ENCODE results near the gene SSR3. TPM values are rescaled to one million over a fixed set of nuclear protein-coding genes. Genes with fewer than 3 reads are reported as not detected.

SSR3 gene
- total RNA-seq, 2 experiments from 2014 or later, result 133 to 147 TPM

DNA sequence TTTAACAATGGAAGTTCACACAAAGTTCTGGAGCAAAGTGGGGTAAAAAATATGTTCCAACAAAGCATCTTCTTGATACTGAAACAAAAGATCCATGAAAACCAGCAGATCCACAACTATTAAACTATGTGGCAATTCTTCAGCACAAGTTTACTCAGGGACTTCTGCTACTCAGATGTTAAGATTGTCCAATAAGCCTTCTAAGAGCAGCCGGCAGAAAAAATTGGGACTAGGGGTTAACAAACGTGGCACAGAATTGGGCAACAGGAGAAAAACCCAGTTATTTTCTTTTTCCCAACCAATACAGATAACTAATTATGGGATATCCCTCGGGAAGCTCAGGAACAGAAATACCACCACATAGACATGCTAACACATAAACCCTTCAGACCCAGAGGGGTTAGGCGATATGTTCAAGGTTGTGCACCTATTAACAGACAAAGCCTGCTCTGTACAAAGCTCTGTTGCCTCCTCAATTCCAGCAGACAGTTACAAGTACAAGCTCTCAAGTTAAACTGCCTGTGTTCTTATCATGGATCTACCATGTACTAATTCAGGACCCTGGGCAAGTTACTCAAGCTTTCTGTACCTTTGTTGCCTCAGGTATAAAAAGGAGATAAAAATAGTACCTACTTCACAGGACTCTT is 6.8 kb downstream of the SSR3 start:
- Mint-ChIP-seq H3K4me3 (no peak overlapping the region), H3K27ac (no peak overlapping the region), H3K36me3 (ENCODE audit: low read depth) (peaks cover 82% of the 10 kb centered on the region), H3K4me1 (ENCODE audit: low read depth) (peaks cover 57% of the 10 kb centered on the region), H3K27me3 (ENCODE audit: low read depth) (no peaks in the 10 kb centered on the region), H3K9me3 (ENCODE audit: insufficient read depth) (no peaks in the 10 kb centered on the region)
- POLR2A ChIA-PET, result interaction anchor here (0.7 kb wide), 1 partner anchor 126 kb away, joined by 3 read pairs; the partner anchor contains the start of gene TIPARP
- ATAC-seq (no peak), DNase-seq (no peak)
- CTCF ChIA-PET, result interaction anchor here (0.7 to 1.1 kb wide), 5 partner anchors 38 to 589 kb away, joined by 3 to 4 read pairs (median 3); partner anchors contain the start of gene TIPARP

GRCh38 chr3:156547637-156548036 is 7.3 kb downstream of the SSR3 start:
- H3K9me3 Mint-ChIP-seq (ENCODE audit: insufficient read depth), result no peaks in the 10 kb centered on the region
- no peak overlapping the region for H3K4me3 Mint-ChIP-seq
- ChIA-PET CTCF (interaction anchor here (1.1 kb wide), 1 partner anchor 135 kb away, joined by 3 read pairs; no protein-coding TSS in a partner anchor), POLR2A (interaction anchor here (0.7 kb wide), 1 partner anchor 126 kb away, joined by 3 read pairs; the partner anchor contains the start of gene TIPARP)
- peaks cover 52% of the 10 kb centered on the region for H3K4me1 Mint-ChIP-seq (ENCODE audit: low read depth)
- ATAC-seq, result no peak
- H3K27me3 Mint-ChIP-seq (ENCODE audit: low read depth), result no peaks in the 10 kb centered on the region
- DNase-seq, result no peak
- peaks cover 82% of the 10 kb centered on the region for H3K36me3 Mint-ChIP-seq (ENCODE audit: low read depth)
- no peak overlapping the region for H3K27ac Mint-ChIP-seq

DNA sequence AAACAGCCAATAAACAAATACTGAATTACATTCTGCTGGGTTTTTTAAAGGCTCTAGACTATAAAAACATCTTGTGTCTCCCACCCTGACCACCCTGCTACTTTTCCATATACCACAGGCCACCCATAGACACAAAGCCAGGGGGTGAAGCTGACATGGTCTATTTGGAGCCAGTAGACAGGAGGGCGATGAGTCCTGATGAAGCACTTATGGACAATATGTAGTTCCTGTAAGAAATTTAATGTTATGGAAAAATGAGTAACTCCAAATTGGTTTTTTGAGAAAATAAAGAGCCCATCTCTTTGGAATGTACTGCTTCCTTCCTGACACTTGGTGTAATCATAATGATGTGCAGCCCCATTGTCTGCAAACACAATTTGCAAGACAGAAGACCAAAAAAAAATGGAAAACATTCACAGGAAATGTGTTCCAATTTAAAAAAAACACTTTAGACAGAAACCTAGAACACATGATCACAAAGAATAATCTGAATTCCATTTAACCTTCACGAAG is 11.8 kb downstream of the SSR3 start:
- no peaks in the 10 kb centered on the region for H3K9me3 Mint-ChIP-seq (ENCODE audit: insufficient read depth)
- POLR2A ChIA-PET, result interaction anchor here (0.7 to 1.4 kb wide), 3 partner anchors 11 to 553 kb away, joined by 3 to 7 read pairs (median 3); partner anchors contain the start of gene SSR3
- no peaks in the 10 kb centered on the region for H3K27me3 Mint-ChIP-seq (ENCODE audit: low read depth)
- peak overlapping the region; percentile 3 for H3K27ac Mint-ChIP-seq
- peaks cover 21% of the 10 kb centered on the region for H3K4me1 Mint-ChIP-seq (ENCODE audit: low read depth)
- H3K4me3 Mint-ChIP-seq, result no peak overlapping the region
- CTCF ChIA-PET, result interaction anchor here (0.6 to 4.0 kb wide), 13 partner anchors 8 to 594 kb away, joined by 3 to 23 read pairs (median 4); partner anchors contain the start of gene SSR3
- peaks cover 63% of the 10 kb centered on the region for H3K36me3 Mint-ChIP-seq (ENCODE audit: low read depth)
- DNase-seq (no peak), ATAC-seq (no peak)

DNA sequence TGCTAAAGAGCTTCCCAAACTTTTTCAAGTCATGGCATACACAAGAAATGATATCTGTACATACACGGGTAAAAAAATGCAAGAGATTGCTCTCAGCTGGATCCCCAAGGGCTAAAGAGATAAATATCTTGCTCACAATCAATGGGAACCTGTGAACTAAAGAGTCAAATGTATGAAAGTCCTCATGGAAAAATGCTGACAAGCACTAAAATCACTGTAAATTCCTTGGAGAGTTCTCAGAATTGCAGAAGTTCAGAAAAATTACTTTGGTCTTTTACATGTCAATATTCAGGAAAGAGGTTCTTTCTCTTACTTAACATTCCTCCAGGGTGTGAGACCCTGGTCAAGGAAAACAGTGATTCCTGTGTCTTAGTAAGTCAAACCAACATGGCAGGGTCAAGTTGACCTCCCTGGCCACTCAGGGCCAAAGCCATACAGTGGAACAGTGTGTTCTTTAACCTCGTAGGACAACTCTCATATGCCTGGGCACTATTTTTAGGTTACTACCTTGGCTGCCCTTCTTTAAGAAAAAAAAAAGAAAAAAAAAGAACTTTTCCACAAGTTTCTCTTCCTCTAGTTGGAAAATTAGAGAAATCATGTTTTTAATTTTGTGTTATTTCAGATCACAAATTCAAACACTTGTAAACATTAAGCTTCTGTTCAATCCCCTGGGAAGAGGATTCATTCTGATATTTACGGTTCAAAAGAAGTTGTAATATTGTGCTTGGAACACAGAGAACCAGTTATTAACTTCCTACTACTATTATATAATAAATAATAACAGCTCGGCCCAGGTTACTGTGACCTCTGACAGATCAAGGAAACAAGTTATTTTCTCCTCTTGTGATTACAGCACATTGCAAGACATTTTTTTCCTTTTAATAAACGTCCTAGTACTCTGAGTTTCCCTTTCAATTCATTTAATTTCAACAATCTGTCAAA is 12.5 kb downstream of the SSR3 start:
- Mint-ChIP-seq H3K9me3 (ENCODE audit: insufficient read depth) (no peaks in the 10 kb centered on the region), H3K4me3 (no peak overlapping the region), H3K27me3 (ENCODE audit: low read depth) (no peaks in the 10 kb centered on the region), H3K4me1 (ENCODE audit: low read depth) (peaks cover 19% of the 10 kb centered on the region), H3K36me3 (ENCODE audit: low read depth) (peaks cover 56% of the 10 kb centered on the region), H3K27ac (peak overlapping the region; percentile 3)
- POLR2A ChIA-PET, result interaction anchor here (0.7 kb wide), 1 partner anchor 68 kb away, joined by 3 read pairs; no protein-coding TSS in a partner anchor
- CTCF ChIA-PET, result interaction anchor here (1.2 to 4.0 kb wide), 10 partner anchors 9 to 595 kb away, joined by 4 to 24 read pairs (median 8); partner anchors contain the start of genes SSR3 and TIPARP
- DNase-seq (no peak), ATAC-seq (no peak)

GRCh38 chr3:156539802-156540201 is 15.1 kb downstream of the SSR3 start:
- H3K27ac Mint-ChIP-seq, result no peak overlapping the region
- POLR2A ChIA-PET, result no interaction called here

DNA sequence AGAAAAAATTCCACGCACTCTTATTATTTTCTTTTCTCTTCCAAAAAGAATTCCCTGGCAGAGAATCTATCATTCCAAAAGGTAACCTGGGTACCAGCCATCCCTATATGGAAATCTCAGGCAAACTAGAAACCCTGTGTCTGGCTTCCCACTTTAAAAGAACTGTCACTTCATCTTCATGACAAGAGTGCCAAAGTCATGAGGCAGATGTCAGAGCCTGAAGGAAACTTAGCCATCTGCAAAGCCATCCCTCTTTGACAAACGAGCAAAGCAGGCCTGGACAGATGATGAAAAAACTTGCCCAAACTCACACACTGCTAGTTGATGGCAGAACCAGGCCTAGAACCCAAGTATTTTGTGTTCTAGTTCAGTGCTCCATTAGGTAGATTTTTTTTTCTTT is 15.9 kb downstream of the SSR3 start:
- H3K36me3 Mint-ChIP-seq (ENCODE audit: low read depth), result peaks cover 37% of the 10 kb centered on the region

More at GRCh38 chr3:156539802-156540201, 15.1 kb downstream of the SSR3 start:
- ATAC-seq (no peak), DNase-seq (no peak)
- Mint-ChIP-seq H3K36me3 (ENCODE audit: low read depth) (peaks cover 39% of the 10 kb centered on the region), H3K4me3 (no peak overlapping the region), H3K9me3 (ENCODE audit: insufficient read depth) (no peaks in the 10 kb centered on the region), H3K27me3 (ENCODE audit: low read depth) (no peaks in the 10 kb centered on the region), H3K4me1 (ENCODE audit: low read depth) (peaks cover 13% of the 10 kb centered on the region)
- CTCF ChIA-PET, result interaction anchor here (1.9 to 3.3 kb wide), 4 partner anchors 9 to 388 kb away, joined by 5 to 24 read pairs (median 10); partner anchors contain the start of gene SSR3

GRCh38 chr3:156536524-156537316 is 18.2 kb downstream of the SSR3 start:
- H3K27me3 Mint-ChIP-seq (ENCODE audit: low read depth), result no peaks in the 10 kb centered on the region
- H3K4me1 Mint-ChIP-seq (ENCODE audit: low read depth), result peaks cover 9% of the 10 kb centered on the region
- no peak overlapping the region for H3K27ac Mint-ChIP-seq
- CTCF ChIA-PET, result interaction anchor here (1.0 to 1.3 kb wide), 2 partner anchors 29 to 599 kb away, joined by 3 read pairs; no protein-coding TSS in a partner anchor
- DNase-seq (no peak), ATAC-seq (no peak)
- POLR2A ChIA-PET, result interaction anchor here (0.6 kb wide), 1 partner anchor 79 kb away, joined by 3 read pairs; no protein-coding TSS in a partner anchor
- H3K4me3 Mint-ChIP-seq, result no peak overlapping the region
- H3K9me3 Mint-ChIP-seq (ENCODE audit: insufficient read depth), result no peaks in the 10 kb centered on the region
- peaks cover 22% of the 10 kb centered on the region for H3K36me3 Mint-ChIP-seq (ENCODE audit: low read depth)

More for the DNA sequence above, 15.9 kb downstream of the SSR3 start:
- Mint-ChIP-seq H3K27ac (no peak overlapping the region), H3K4me1 (ENCODE audit: low read depth) (peaks cover 11% of the 10 kb centered on the region), H3K9me3 (ENCODE audit: insufficient read depth) (no peaks in the 10 kb centered on the region), H3K4me3 (no peak overlapping the region), H3K27me3 (ENCODE audit: low read depth) (no peaks in the 10 kb centered on the region)
- POLR2A ChIA-PET, result no interaction called here
- no peak for ATAC-seq
- CTCF ChIA-PET, result interaction anchor here (2.5 kb wide), 1 partner anchor 387 kb away, joined by 7 read pairs; no protein-coding TSS in a partner anchor
- DNase-seq, result no peak

- peaks cover 18% of the 10 kb centered on the region for H3K36me3 Mint-ChIP-seq (ENCODE audit: low read depth)
- ChIA-PET CTCF (interaction anchor here (0.7 to 1.7 kb wide), 4 partner anchors 12 to 166 kb away, joined by 3 to 6 read pairs (median 3); no protein-coding TSS in a partner anchor), POLR2A (interaction anchor here (0.6 kb wide), 2 partner anchors 80 to 129 kb away, joined by 3 read pairs; no protein-coding TSS in a partner anchor)
- no peak overlapping the region for H3K4me3 Mint-ChIP-seq
- ATAC-seq, result no peak
- DNase-seq, result no peak
- H3K27me3 Mint-ChIP-seq (ENCODE audit: low read depth), result no peaks in the 10 kb centered on the region
- H3K9me3 Mint-ChIP-seq (ENCODE audit: insufficient read depth), result no peaks in the 10 kb centered on the region
- no peak overlapping the region for H3K27ac Mint-ChIP-seq
- peaks cover 9% of the 10 kb centered on the region for H3K4me1 Mint-ChIP-seq (ENCODE audit: low read depth)
Observed at GRCh38 chr3:156535798-156536197, 19.1 kb downstream of the SSR3 start.

DNA sequence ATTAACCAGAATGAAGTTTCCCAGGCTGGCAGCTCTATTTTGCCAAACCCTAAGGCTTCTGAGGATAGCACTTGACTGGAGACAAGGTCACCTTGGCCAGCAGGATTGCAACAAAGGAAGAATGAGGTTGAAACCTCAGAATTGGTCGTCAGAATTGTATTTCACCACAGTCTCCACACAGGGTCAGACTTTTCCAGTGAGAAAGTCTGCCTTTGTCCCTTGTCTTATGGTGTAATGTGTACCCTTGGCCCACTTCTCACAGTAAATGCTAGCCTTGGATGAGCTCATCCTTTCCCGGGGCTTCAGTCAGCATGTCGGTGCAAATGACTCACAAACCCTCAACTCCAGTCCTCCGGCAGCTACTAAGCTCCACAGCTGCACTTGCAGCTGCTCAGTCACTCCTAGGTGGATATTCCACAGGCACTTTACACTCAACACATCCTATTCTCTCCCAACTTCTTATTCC is 19.7 kb downstream of the SSR3 start:
- Mint-ChIP-seq H3K4me3 (no peak overlapping the region), H3K27ac (peak overlapping the region; percentile 21), H3K36me3 (ENCODE audit: low read depth) (peaks cover 18% of the 10 kb centered on the region), H3K4me1 (ENCODE audit: low read depth) (peaks cover 9% of the 10 kb centered on the region), H3K27me3 (ENCODE audit: low read depth) (no peaks in the 10 kb centered on the region), H3K9me3 (ENCODE audit: insufficient read depth) (no peaks in the 10 kb centered on the region)
- POLR2A ChIA-PET, result interaction anchor here (0.6 kb wide), 2 partner anchors 129 to 131 kb away, joined by 3 read pairs; no protein-coding TSS in a partner anchor
- ATAC-seq (peak; percentile 30), DNase-seq (no peak)
- CTCF ChIA-PET, result interaction anchor here (0.7 to 1.7 kb wide), 4 partner anchors 11 to 166 kb away, joined by 3 to 6 read pairs (median 3); no protein-coding TSS in a partner anchor

DNA sequence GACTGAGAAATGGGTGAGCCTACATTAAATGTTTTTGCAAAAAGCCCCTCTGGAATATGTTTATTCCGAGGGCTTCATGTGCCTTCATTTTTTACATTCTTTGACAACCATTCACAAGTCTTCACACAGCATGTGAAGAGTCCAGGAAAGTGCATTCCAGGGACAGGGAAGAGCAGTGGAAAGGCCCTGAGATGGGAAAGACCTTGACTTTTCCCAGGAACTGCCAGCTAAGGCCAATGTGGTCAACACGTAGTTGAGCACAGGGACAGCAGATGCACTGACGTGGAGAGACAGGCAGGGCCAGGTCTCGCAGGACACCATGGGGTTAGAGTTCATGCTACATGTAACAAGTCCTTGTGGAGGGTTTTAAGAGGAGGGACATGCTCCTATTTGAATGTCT is 21.7 kb downstream of the SSR3 start:
- CTCF ChIA-PET, result no interaction called here
- Mint-ChIP-seq H3K36me3 (ENCODE audit: low read depth) (peaks cover 4% of the 10 kb centered on the region), H3K4me1 (ENCODE audit: low read depth) (peaks cover 9% of the 10 kb centered on the region), H3K27me3 (ENCODE audit: low read depth) (peaks cover 2% of the 10 kb centered on the region), H3K9me3 (ENCODE audit: insufficient read depth) (no peaks in the 10 kb centered on the region), H3K4me3 (no peak overlapping the region), H3K27ac (no peak overlapping the region)
- POLR2A ChIA-PET, result no interaction called here
- DNase-seq, result no peak
- no peak for ATAC-seq

Measured in activated CD8-positive, alpha-beta T cell treated with anti-CD3 and anti-CD28 coated beads, Interleukin-2, amount 10 ng/mL, durations not matched to agents 7 days and 5 days (primary cell).